Measurements from ENCODE around the gene NFATC2.

Gene NFATC2

DNA sequence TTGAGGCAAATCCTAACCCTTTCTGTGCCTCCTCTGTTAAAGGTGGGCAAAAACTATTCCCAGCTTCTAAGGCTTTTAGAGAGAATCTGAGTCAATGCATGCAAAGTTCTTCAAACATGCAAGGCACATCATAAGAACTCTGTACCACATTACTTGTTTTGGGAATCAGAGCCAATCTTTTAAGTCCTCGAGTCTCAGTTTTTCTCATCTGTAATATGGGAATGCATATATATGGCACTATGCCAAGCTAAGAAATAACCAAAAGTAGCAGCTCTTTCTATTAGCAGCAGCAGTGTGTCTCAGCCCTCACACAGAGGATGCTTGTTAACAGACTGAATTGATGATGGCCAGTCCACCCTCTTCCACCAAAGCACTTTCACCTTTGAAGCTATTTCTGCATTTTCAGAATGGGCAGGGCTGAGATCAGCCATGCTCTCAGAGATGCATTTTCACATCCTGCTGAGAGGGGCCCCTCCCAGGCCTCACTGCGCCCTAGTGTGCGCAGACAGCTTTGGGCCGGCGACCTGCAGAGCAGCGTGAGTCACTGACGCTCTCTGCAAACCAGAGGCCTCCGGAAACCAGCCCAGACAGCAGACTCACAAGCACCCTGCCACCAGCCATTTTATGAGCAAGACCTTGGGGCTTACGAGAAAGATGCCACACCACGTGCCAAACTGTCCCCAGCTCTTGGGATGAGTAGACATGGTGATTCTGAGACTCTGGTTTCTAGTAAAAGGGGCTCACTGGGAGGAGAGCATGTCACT, 138.0 kb downstream of the NFATC2 start:
- DNase-seq: no peak

DNA sequence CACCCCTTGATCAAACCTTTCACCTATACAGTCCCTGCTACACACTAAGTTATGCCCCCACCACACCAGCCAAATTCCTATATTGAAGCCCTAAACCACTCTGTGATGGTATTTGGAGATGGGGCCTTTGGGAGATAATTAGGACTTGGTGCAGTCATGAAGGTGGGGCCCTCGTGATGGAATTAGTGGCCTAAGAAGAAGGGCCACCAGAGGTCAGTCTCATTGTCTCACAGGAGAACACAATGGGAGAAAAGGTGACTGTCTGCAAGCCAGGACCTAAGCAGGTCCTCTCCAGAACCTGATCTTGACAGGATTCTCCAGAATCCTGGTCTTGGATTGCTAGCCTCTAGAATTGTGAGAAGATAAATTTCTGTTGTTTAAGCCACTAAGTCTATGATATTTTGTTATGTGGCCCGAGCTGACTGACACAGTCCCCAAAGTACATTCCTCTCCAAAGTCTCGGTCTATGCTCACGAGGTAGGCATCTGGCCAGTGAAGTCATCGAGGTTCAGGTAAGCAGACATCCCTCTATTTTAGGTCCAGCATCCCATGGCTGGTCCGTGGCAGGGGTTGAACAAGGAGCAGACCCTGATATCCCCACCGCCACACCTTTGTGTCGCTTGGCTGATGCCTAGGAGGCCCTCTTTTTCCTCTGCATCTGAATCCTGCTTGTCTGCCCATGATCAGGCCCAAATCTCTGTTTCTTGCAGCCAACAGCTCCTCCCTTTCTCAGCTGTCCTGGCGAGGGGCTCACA, 138.9 kb downstream of the NFATC2 start:
- no peak for DNase-seq

DNA sequence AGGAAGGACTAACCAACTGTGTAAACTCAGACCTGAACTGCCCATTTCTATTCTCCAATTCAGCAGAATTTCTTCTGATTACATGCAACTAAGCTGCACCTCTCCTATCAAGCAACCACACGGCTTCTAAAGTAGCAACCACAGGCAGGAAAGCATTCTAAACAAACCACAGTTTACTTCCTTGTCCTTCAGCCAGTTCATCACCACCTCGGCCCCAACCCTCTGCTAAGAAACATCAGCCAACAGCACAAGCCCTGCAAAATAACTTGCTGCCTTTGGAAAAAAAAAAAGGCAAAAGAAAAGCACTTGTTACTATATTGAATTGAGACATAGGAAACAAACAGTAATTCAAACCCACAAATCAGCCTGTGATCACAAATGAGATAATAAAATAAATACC, 140.3 kb downstream of the NFATC2 start:
- DNase-seq: no peak

DNA sequence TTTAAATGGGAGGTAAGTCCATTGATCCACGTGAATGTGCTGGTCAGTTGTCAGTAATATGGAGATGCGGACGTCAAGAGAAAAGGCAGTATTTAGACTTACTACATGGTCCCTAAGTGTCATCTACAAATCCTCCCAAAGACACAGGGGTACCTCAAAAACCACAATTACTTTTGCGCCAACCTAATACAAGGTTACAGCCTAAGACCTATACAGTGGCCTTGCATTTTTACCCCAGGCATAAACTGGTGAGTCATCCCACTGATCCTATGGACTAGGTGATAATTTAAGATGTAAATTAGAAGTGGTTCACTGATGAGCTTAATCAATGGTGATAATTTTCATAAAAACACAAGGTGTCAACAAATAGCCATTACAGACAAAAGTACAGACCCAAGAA, 141.0 kb downstream of the NFATC2 start:
- no peak for DNase-seq

DNA sequence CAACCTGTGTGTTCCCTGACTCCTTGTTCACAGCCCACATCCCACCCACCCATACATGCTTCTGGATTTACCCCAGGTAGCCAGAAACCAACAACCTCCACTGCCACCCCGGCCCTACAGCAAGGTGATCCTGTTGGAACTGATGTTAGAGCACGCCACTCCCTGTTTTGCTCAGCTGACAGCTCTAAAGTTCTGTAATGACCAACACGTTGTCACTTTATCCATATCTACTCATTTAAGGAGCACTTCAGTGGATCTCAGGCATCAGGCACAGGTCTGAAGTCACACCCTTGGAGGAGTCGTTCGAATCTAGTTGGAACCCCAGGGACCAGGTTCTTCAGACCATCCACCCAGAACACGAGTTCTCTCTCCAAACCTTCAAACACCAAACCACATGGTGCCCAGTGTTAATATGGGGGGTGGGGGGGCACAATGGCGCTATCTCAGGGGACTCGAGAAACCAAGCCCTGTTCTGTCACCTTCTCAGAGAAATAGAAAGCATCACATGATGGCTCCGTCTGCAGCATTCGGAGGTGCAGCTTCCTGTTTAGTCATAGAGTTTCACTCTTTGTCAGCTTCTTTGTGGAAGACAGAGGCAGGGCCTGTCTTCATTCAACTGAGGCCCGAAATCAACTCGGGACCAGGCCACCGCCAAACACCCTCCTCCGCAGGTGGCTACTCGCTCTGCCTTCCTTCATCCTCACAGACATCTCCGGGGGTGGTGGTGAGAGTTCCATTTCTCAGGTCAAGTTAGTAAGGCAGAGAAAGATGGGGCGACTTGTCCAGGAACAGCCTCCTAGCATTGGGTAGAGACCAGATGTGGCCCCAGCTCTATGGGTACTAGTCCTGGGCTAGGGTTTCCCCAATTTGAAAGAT, 142.2 kb downstream of the NFATC2 start:
- DNase-seq: no peak

DNA sequence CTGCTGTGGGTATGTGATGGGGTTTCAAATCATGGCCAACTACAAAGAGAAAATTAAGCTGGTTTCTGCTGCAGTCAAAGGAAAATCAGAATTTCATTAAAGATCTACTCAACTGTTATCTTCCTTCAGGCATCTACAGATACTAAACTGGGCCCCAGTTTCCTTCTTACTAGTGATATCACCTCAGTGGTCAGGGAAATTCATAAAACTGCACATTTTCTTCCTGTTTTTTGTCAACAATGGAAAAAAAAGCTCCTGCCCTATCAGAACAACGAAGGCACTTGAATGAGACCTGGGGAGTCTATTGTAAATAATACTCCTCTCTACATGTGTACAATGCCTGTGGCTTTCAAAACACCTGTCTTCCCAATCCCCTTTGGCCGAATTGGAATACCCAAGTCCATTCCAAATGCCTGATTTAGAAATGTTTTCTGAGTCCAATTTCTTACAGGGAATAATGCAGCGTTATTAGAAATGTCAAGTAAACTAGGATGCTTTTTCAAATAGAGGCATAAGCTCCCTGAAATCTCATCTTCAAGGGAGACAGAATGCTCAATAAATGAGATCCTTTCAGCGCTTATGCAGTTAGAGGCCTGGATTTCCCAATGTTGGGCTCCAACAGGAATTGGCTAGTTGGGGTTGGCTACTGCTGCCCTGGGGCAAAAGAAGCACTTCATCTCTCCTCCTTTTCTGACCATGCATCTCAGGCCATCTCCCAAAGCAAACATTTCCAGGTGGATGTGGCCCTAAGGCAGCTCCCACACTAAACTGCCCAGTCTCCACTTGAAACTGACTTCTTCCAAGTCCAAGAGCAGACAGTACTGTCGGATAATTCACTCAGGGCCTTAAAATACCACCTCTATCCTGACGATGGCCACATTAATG, 143.3 kb downstream of the NFATC2 start:
- no peak for DNase-seq

DNA sequence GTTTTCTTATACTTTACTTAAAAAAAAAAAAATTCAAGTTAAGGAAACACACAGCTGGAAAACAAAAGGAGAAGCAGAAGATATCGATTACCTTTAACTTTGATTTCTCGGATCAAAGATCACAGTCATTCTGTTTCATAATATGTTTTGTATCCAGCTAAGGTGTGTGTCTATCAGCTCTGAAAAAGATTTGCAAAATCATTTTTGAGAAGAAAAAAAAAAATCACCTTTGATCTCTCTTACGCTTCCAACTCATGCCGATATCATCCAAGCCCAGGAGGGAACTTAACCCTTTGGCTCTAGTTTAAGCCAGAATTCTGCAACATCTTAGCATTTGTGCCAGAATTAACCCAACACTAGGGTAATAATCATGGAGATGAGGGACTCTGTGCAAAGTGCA, 144.0 kb downstream of the NFATC2 start:
- DNase-seq: no peak

DNA sequence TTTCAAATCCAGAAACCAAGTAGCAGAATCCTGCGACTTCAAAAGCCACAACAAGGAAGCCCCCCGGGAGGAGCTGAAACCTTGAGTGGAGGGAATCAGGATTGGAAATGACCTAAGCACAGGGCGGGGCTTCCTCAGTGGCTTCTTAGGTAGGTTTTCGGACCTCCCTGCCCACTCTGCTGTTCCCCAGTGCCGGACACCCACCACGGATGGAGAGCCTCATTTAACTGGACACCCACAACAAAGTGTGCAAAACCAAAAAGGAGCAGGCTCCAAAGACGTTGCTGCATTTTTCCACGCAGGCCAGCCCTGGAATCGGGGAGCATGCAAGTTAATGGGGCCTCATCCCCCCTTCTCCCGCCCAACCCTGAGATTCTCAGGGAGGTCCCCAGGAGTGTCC, 144.4 kb downstream of the NFATC2 start:
- no peak for DNase-seq

DNA sequence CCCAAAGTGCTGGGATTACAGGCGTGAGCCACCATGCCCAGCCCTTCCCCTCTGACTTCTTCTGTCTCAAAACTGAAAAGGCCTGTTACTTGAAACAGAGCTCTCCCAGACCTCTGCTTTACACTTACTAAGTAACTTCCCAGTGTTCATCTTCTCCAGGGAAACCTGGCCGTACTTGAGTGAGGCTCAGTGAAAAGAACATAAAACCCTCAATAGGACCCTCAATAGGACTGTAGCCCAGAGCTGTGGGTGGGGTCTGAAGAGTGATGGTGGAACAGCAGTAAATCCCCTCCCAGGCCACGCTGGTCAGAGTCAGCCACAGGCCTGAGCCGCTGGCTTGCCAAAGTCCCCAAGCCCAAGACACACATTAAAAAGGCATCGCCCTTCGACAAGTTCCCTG, 145.4 kb downstream of the NFATC2 start:
- no peak for DNase-seq

DNA sequence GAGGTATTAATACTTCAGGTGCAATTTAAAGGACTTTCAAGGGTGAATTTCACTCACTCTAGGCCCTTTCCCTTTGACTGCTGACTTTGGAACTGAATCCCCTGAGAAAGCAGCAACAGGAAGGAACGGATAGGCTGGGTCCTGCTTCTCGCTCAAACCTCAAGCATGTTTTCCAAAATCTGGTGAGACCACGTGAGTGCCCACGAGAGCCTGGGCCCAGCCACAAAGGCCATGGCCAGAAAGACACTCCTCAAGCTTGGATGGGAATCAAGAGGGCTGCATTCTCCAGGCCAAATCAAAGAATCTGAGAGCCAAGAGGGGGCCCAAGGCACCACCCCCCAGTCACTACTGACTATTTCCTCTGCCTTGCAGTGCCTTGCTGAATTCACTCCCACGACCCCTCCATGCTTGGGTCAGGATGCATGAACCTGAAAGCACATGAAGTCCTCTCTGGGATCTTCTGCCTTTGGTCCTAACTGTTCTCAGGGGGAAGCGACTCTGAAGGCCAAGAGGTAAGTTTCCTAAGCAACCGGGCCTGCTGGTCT, 146.1 kb downstream of the NFATC2 start:
- DNase-seq: no peak

DNA sequence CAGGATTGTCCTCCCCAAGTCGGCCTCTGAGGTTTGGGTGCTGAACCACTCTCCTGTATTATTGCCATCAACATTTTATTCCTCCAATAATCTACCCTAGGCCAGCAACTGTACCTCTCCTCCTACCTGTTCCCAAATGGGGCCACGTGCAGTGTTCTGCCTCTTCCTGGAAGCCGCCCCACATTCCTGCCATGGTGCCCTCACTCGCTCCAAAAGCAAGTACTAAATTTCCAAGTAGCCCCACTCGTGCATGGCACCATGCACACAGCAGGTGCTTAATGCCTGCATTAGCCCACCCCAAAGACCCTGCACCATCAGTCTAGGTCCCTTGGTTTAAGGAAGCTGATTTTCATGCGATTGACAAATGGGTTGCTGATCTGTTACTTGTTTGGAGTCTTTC, 147.8 kb downstream of the NFATC2 start:
- DNase-seq: no peak

DNA sequence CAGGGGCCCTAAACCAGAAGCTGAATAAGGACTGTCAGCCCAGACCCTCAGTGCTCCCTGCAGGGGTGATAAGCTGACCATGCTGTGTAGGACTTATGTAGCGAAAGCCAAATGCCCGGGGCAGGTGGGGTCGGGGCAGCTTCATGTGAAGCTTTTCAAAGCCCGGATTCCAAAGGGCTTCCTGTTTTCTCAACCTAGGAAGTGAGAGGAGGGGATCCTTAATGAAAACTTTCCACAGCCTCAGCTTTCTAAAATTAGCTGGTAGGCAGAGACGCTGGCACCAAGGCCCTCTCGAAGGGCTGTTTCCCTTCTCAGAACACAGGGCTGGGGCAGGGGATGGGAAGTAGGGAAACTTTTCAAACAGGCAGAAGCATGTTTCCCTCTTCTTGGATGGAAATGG, 148.9 kb downstream of the NFATC2 start:
- DNase-seq: no peak

DNA sequence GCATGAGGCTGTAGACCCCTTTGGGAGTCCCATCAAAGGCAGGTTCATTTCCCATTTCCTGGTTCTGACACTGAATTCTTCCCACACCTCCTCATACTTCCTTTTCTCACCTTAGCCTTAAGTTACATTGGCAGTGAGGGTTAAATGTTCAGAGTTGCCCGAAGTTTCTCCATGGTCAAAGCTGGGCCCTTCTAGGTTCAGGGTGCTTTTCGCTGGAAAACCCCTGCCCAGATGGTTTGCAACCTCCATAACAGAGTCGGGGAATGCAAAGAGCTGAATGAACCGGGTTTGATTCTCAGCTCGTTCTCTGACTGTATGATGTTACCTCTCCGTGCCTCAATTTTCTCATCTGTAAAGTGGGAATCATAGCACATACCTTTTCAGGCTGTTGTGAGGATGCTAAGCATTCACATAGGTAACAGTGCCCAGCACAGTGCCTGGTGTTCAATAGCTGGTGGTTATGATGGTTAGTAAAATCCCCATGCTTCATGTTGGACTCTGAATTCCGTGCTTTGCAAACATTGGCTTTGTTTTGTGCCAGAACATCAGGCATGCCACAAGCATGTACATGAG, 149.8 kb downstream of the NFATC2 start:
- no peak for DNase-seq

DNA sequence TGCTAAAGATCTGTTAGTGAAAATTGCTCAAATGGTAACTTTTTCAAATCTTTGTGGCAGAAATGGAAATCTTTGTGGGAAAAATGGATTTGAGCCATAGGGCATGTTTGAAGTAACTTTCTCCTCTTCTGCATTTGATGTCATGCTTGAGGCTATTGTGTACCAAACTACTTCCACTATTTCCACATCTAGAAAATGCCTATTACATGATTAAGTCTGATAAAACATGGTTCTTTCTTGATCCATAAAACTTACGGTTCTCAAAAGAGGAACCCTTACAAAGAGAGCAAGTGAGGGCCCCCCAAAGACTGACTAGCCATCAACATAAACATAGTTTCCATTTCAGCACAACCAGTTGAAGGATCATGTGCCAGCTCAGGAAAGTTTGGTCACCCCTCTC, 150.6 kb downstream of the NFATC2 start:
- DNase-seq: no peak

DNA sequence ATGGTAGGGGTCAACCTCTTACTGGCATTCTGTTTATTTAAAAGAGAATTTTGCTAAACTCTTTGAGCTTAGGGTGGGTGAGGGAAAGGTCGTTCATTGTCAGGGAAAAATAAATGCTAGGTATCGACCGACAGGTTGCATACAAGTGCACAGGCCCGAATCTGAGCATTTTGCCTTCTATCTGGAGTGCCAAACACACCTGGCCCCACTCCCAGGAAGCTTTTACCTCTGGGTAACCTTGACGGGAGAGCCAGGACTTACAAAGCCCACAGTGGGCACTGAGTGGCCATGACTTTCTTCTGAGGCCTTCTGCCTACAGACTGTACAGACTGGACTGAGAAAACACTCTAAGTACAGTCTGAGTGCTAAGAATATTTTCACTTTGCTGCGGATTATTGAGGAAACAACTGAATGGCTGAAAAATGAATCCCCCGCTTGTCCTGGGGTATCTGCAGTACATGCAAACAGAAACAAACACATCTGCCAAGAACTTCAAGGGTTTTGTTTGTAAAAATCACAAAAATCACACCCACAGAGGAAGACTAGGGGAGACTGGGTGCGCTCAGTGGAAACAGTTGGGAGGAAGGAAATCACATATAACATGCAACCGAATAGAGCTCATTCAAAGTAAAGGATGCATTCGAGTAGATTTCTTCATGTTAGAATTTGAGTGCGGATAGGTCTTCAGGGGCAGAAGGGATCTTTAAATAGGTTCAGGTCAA, 152.8 kb downstream of the NFATC2 start:
- no peak for DNase-seq

DNA sequence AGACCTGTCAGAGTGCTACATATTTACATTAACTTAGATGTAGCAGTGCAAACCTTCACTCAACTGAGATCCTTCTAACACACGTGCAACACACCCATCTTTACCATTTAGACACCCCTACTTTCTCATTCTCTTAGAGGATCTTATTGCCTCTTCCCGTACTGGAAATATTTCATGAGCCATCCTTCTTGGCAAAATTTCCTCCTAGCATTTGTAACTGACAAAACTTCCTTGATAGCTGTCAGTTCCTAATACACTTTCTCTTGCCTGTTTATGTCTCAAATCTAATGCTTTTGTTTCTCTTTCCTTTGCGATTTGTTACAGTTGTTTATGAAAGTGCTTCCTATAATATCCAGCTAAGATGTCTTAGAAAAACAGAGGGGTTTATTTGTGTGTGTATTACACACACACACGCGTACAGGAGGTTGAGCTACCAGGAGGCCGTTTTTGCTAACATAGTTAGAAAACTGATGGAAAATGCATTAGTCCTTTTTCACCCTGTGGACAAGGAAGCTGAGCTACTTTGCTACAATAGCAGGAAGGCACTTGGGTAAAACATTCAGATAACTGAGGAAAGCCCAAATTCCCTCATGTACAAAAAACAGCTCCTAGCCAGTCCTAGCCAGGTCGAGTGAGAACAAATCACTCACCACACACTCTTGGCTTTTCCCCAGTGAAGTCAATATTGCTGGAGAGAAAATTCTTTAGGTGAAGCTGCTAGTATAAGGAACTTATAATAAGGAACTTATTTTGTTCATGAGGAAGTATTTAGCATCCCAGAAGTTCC, 153.6 kb downstream of the NFATC2 start:
- DNase-seq: no peak

DNA sequence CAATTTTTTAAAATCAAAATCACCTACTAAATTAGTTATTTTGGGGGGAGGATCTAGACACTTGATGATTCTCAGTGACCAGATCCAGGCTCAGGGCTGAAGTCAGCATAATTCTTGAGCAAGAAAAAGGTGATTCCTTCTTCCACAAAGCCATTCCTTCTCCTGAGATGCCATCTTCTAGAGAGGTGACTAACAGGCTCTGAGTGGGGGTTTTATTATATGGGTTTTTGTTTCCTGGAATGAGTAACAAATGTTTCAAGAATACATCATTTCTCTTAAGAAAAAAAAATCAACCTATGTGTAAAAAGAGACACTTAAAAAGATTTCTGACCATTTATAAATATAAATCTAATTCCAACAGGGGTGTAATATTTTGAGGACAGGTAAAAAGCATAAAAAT, 154.3 kb downstream of the NFATC2 start:
- DNase-seq: no peak

DNA sequence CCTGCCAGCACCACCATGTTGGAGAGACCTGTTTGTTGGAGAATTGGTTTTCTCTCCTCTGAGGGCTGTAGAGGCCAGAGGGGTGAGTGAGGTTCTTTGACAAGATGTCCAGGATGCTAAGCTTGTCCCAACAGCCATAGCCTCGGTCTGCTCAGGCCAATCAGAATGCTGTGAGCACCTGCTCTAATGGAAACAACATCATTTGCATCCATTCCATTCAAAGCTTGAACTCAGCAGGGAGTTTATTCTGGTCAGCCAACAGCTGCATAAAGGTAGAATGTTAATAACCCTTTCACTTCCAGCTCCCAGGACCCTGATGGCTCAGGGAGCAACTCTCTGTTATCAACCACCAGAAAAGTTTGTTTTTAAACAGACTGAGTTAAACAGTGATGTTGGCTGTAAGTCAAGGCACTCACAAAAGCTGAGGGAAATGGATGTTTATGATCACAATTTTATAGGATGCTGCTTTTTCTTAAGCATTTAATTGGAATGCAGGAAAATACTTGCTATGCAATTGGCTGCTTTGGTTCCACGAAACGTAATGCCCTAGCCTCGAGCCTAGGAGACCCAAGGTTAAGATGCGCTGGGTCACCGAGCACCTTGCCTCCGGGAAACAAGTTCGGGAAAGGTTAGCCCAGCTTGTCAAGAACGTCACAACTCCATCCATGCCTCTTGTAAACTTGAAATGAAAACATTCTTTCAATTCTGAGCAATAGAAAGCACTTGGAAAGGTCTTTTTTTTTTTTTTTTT, 155.2 kb downstream of the NFATC2 start:
- no peak for DNase-seq

DNA sequence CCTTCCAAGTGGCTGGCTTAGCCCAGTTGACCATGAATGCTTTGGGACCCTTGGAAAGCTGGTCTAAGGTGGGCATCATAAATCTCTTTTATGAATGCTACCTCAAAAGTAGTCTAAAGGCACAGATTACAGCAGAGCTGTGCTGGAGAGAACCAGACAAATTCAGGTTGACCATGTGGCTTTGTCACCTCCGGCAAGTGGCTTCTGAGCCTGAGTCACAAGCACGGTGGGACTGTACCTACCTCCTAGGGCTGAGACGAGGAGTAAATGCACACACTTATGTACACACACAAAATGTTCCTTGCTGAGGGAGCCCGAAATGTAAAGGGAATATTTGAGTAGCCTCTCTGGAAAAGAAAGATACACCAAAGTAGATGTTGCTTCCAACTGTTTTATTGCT, 155.9 kb downstream of the NFATC2 start:
- DNase-seq: no peak

Data from KG1 (cell line).